Ishikawa (cell line): ENCODE data around the gene SH3TC2.

Source experiments
- CEBPB ChIP-seq: IDR thresholded peaks from 2 replicates; pipeline ENCODE4 v1.6.1; 2012
- CREB1 ChIP-seq: IDR thresholded peaks from 2 replicates; pipeline ENCODE4 v1.6.1; 2012; ENCODE audit warnings: low read depth
- EGR1 ChIP-seq: IDR thresholded peaks from 2 replicates; pipeline ENCODE4 v1.6.1; 2012
- EP300 ChIP-seq: IDR thresholded peaks from 2 replicates; pipeline ENCODE4 v1.6.1; 2012; ENCODE audit warnings: borderline replicate concordance
- FOXM1 ChIP-seq: IDR thresholded peaks from 2 replicates; pipeline ENCODE4 v1.6.1; 2012; ENCODE audit warnings: low read depth, borderline replicate concordance
- NFIC ChIP-seq: IDR thresholded peaks from 2 replicates; pipeline ENCODE4 v1.6.1; 2012
- RAD21 ChIP-seq: IDR thresholded peaks from 2 replicates; pipeline ENCODE4 v1.6.1; 2012; ENCODE audit warnings: low read depth
- TAF1 ChIP-seq: IDR thresholded peaks from 2 replicates; pipeline ENCODE4 v1.6.1; 2012; ENCODE audit warnings: low read depth, mild to moderate bottlenecking
- TCF12 ChIP-seq: IDR thresholded peaks from 2 replicates; pipeline ENCODE4 v1.6.1; 2012; ENCODE audit warnings: low read depth
- TEAD4 ChIP-seq: IDR thresholded peaks from 2 replicates; pipeline ENCODE4 v1.6.1; 2012
- YY1 ChIP-seq: IDR thresholded peaks from 2 replicates; pipeline ENCODE4 v1.6.1; 2012; ENCODE audit warnings: low read depth
- TF ChIP-seq, protein P1 (sequence below): IDR thresholded peaks from 2 replicates; pipeline ENCODE4 v1.6.1; 2012
- TF ChIP-seq, protein P2 (sequence below): IDR thresholded peaks from 2 replicates; pipeline ENCODE4 v1.6.1; 2012; ENCODE audit warnings: low read depth, mild to moderate bottlenecking
- TF ChIP-seq, protein P3 (sequence below): IDR thresholded peaks from 2 replicates; pipeline ENCODE4 v1.6.1; 2012

DNA sequence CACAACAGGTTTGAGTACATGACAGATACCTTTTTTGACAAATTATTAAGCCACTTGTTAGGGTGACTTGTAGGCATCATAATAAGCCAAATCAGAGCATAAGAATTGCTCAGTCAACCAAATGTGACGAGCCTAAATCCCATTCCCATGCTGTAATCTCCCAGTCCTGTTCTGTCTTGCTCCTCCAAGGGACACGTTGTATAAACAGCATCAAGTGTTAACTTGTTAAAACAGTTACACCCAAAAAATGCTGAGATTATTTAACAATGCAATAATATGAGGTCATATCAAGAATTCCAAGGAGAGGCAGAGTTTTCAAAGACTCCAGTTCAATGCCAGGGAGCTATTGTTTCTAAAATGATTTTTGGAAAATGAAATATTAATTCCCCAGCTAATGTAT, 76.2 kb downstream of the SH3TC2 start:
- TF ChIP-seq NFIC = no peak
- TF ChIP-seq RAD21 = no peak
- no peak for TF ChIP-seq TAF1
- TF ChIP-seq, protein P1, sequence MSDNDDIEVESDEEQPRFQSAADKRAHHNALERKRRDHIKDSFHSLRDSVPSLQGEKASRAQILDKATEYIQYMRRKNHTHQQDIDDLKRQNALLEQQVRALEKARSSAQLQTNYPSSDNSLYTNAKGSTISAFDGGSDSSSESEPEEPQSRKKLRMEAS = no peak
- TF ChIP-seq EGR1 = no peak
- TF ChIP-seq FOXM1 = no peak
- no peak for TF ChIP-seq EP300
- TF ChIP-seq CEBPB = no peak
- no peak for TF ChIP-seq YY1
- no peak for TF ChIP-seq CREB1
- TF ChIP-seq, protein P2, sequence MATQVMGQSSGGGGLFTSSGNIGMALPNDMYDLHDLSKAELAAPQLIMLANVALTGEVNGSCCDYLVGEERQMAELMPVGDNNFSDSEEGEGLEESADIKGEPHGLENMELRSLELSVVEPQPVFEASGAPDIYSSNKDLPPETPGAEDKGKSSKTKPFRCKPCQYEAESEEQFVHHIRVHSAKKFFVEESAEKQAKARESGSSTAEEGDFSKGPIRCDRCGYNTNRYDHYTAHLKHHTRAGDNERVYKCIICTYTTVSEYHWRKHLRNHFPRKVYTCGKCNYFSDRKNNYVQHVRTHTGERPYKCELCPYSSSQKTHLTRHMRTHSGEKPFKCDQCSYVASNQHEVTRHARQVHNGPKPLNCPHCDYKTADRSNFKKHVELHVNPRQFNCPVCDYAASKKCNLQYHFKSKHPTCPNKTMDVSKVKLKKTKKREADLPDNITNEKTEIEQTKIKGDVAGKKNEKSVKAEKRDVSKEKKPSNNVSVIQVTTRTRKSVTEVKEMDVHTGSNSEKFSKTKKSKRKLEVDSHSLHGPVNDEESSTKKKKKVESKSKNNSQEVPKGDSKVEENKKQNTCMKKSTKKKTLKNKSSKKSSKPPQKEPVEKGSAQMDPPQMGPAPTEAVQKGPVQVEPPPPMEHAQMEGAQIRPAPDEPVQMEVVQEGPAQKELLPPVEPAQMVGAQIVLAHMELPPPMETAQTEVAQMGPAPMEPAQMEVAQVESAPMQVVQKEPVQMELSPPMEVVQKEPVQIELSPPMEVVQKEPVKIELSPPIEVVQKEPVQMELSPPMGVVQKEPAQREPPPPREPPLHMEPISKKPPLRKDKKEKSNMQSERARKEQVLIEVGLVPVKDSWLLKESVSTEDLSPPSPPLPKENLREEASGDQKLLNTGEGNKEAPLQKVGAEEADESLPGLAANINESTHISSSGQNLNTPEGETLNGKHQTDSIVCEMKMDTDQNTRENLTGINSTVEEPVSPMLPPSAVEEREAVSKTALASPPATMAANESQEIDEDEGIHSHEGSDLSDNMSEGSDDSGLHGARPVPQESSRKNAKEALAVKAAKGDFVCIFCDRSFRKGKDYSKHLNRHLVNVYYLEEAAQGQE = no peak
- TF ChIP-seq, protein P3, sequence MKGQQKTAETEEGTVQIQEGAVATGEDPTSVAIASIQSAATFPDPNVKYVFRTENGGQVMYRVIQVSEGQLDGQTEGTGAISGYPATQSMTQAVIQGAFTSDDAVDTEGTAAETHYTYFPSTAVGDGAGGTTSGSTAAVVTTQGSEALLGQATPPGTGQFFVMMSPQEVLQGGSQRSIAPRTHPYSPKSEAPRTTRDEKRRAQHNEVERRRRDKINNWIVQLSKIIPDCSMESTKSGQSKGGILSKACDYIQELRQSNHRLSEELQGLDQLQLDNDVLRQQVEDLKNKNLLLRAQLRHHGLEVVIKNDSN = no peak
- TF ChIP-seq TCF12 = no peak
- TF ChIP-seq TEAD4 = no peak
